Measurements from ENCODE around the gene PTPRT.
A peak's percentile ranks its signal among the peaks of the same experiment; 100 is the strongest.

PTPRT gene

GRCh38 chr20:43189554-43190331 lies at the start of gene PTPRT:
PTPRT (minus strand) TSS chr20:43189906; CDS start chr20:43189733, 173 bp downstream.
- peak; percentile 73 for DNase-seq (ENCODE audit: low spot score)

GRCh38 chr20:43238833-43239232 lies 49.1 kb upstream of the PTPRT start:
- peak; percentile 78 for DNase-seq (ENCODE audit: low spot score)

- no peak for DNase-seq (ENCODE audit: low spot score)
These were observed 48.6 kb upstream of the PTPRT start for GRCh38 chr20:43238266-43238665.

- no peak for DNase-seq (ENCODE audit: low spot score)
These were observed 48.0 kb upstream of the PTPRT start for GRCh38 chr20:43237651-43238168.

- no peak for DNase-seq (ENCODE audit: low spot score)
These were observed 46.3 kb upstream of the PTPRT start for GRCh38 chr20:43235998-43236397.

- no peak for DNase-seq (ENCODE audit: low spot score)
These were observed 42.1 kb upstream of the PTPRT start for GRCh38 chr20:43231829-43232228.

GRCh38 chr20:43229696-43230095 lies 40.0 kb upstream of the PTPRT start:
- DNase-seq (ENCODE audit: low spot score) = no peak

GRCh38 chr20:43220612-43221011 lies 30.9 kb upstream of the PTPRT start:
- no peak for DNase-seq (ENCODE audit: low spot score)

- no peak for DNase-seq (ENCODE audit: low spot score)
These were observed 21.2 kb upstream of the PTPRT start for GRCh38 chr20:43210901-43211300.

GRCh38 chr20:43209831-43210230 lies 20.1 kb upstream of the PTPRT start:
- DNase-seq (ENCODE audit: low spot score) = no peak

- DNase-seq (ENCODE audit: low spot score) = no peak
These were observed 16.0 kb upstream of the PTPRT start for GRCh38 chr20:43205699-43206098.

GRCh38 chr20:43202100-43202499 lies 12.4 kb upstream of the PTPRT start:
- no peak for DNase-seq (ENCODE audit: low spot score)

- peak; percentile 17 for DNase-seq (ENCODE audit: low spot score)
These were observed 8.9 kb upstream of the PTPRT start for GRCh38 chr20:43198607-43199006.

GRCh38 chr20:43196243-43196642 lies 6.5 kb upstream of the PTPRT start:
- DNase-seq (ENCODE audit: low spot score) = no peak

- no peak for DNase-seq (ENCODE audit: low spot score)
These were observed 4.4 kb upstream of the PTPRT start for GRCh38 chr20:43194137-43194536.

- no peak for DNase-seq (ENCODE audit: low spot score)
These were observed 3.7 kb upstream of the PTPRT start for GRCh38 chr20:43193443-43193842.

- DNase-seq (ENCODE audit: low spot score) = peak; percentile 83
These were observed 2.5 kb upstream of the PTPRT start for GRCh38 chr20:43191946-43192863.

GRCh38 chr20:43191143-43191542 lies 1.4 kb upstream of the PTPRT start:
- DNase-seq (ENCODE audit: low spot score) = no peak

GRCh38 chr20:43190332-43190953 lies 737 bp upstream of the PTPRT start:
- DNase-seq (ENCODE audit: low spot score) = no peak

- DNase-seq (ENCODE audit: low spot score) = peak; percentile 22
These were observed 699 bp downstream of the PTPRT start for GRCh38 chr20:43188861-43189553.

GRCh38 chr20:43188234-43188653 lies 1.5 kb downstream of the PTPRT start:
- DNase-seq (ENCODE audit: low spot score) = no peak
